Mesenchymal stem cell (in vitro differentiated cells and primary cell): ENCODE results near the gene NCCRP1.

Experiments
- DNase-seq: peaks from one replicate; pipeline ENCODE4 v3.0.0-alpha.2; 2013
- H2AFZ ChIP-seq: one replicate; pipeline ENCODE4 v1.6.1; 2013; ENCODE audit warnings: low read depth, mild to moderate bottlenecking, control low read depth, inconsistent platforms, low read length, moderate library complexity
- H2AK5ac ChIP-seq: 2 replicates; pipeline ENCODE4 v1.6.1; 2013; ENCODE audit warnings: low read length, moderate library complexity, mild to moderate bottlenecking, inconsistent platforms; ENCODE audit not compliant: severe bottlenecking
- H2BK120ac ChIP-seq: one replicate; pipeline ENCODE4 v1.6.1; 2013; ENCODE audit warnings: low read depth, mild to moderate bottlenecking, inconsistent platforms, low read length, moderate library complexity
- H2BK12ac ChIP-seq, 2 experiments: one replicate each; pipeline ENCODE4 v1.6.1; 2013; ENCODE audit warnings: inconsistent platforms in 2 of 2, low read length in 2 of 2, mild to moderate bottlenecking in 2 of 2, moderate library complexity in 2 of 2, control low read depth in 1 of 2
- H2BK15ac ChIP-seq: one replicate; pipeline ENCODE4 v1.6.1; 2013; ENCODE audit warnings: mild to moderate bottlenecking, low read depth, inconsistent platforms; ENCODE audit not compliant: poor library complexity, severe bottlenecking
- H2BK5ac ChIP-seq: 2 replicates; pipeline ENCODE4 v1.6.1; 2013; ENCODE audit warnings: low read depth, mild to moderate bottlenecking, low read length, control low read depth, inconsistent platforms; ENCODE audit not compliant: poor library complexity, severe bottlenecking
- H3K14ac ChIP-seq, 2 experiments: one replicate each; pipeline ENCODE4 v1.6.1; 2013; ENCODE audit warnings: inconsistent platforms in 2 of 2, low read length in 2 of 2, control low read depth in 1 of 2, mild to moderate bottlenecking in 1 of 2, moderate library complexity in 1 of 2
- H3K18ac ChIP-seq, 2 experiments: one replicate each; pipeline ENCODE4 v1.6.1; 2013; ENCODE audit warnings: inconsistent platforms in 2 of 2, low read length in 2 of 2, control low read depth in 1 of 2, low read depth in 1 of 2, mild to moderate bottlenecking in 1 of 2
- H3K23ac ChIP-seq, 2 experiments: one replicate each; pipeline ENCODE4 v1.6.1; 2013; ENCODE audit warnings: inconsistent platforms in 2 of 2, low read length in 2 of 2, mild to moderate bottlenecking in 2 of 2, moderate library complexity in 2 of 2, control low read depth in 1 of 2
- H3K27ac ChIP-seq: 2 replicates; pipeline ENCODE4 v1.5.1; 2013; ENCODE audit warnings: mild to moderate bottlenecking, moderate library complexity, low read length, control low read depth, inconsistent platforms; ENCODE audit not compliant: poor library complexity, severe bottlenecking
- H3K27me3 ChIP-seq, 2 experiments: 2 replicates each; pipeline versions ENCODE4 v1.6.1 to v1.7.0; 2013; ENCODE audit warnings: low read length in 2 of 2, mild to moderate bottlenecking in 2 of 2, moderate library complexity in 2 of 2, control low read depth in 1 of 2, inconsistent platforms in 1 of 2; ENCODE audit not compliant: control insufficient read depth in 1 of 2, insufficient read depth in 1 of 2
- H3K36me3 ChIP-seq, 2 experiments: 2 replicates each; pipeline versions ENCODE4 v1.6.1 to v1.7.0; 2013; ENCODE audit warnings: low read length in 2 of 2, control low read depth in 1 of 2, inconsistent platforms in 1 of 2, low read depth in 1 of 2, mild to moderate bottlenecking in 1 of 2; ENCODE audit not compliant: insufficient read depth in 2 of 2, control insufficient read depth in 1 of 2
- H3K4ac ChIP-seq, 2 experiments: one replicate each; pipeline ENCODE4 v1.6.1; 2013; ENCODE audit warnings: inconsistent platforms in 2 of 2, low read length in 2 of 2, mild to moderate bottlenecking in 2 of 2, moderate library complexity in 2 of 2, control low read depth in 1 of 2, low read depth in 1 of 2
- H3K4me1 ChIP-seq: 2 replicates; pipeline ENCODE4 v1.6.1; 2013; ENCODE audit warnings: low read depth, low read length, control low read depth; ENCODE audit not compliant: control insufficient read depth, insufficient read depth
- H3K4me2 ChIP-seq: 2 replicates; pipeline ENCODE4 v1.6.1; 2013; ENCODE audit warnings: low read length, mild to moderate bottlenecking, inconsistent platforms; ENCODE audit not compliant: poor library complexity, severe bottlenecking
- H3K4me3 ChIP-seq, 2 experiments: 2 replicates each; pipeline versions ENCODE4 v1.5.1 to v1.7.0; 2013; ENCODE audit warnings: low read length in 2 of 2, mild to moderate bottlenecking in 2 of 2, control low read depth in 1 of 2, low read depth in 1 of 2; ENCODE audit not compliant: insufficient read depth in 1 of 2
- H3K79me1 ChIP-seq: replicated peaks from 2 replicates; pipeline ENCODE4 v1.6.1; 2013; ENCODE audit warnings: mild to moderate bottlenecking, control low read depth, low read length, inconsistent platforms; ENCODE audit not compliant: poor library complexity, severe bottlenecking
- H3K9ac ChIP-seq: 2 replicates; pipeline ENCODE4 v1.7.0; 2013; ENCODE audit warnings: mild to moderate bottlenecking, low read length, moderate library complexity
- H3K9me3 ChIP-seq: 2 replicates; pipeline ENCODE4 v1.7.0; 2013; ENCODE audit warnings: mild to moderate bottlenecking, low read length; ENCODE audit not compliant: control insufficient read depth
- H4K8ac ChIP-seq: one replicate; pipeline ENCODE4 v1.6.1; 2013; ENCODE audit warnings: inconsistent platforms, mild to moderate bottlenecking, low read length, moderate library complexity
- H4K91ac ChIP-seq: one replicate; pipeline ENCODE4 v1.6.1; 2013; ENCODE audit warnings: mild to moderate bottlenecking, low read length, inconsistent platforms
- WGBS: methylation state at CpG from one replicate; pipeline ENCODE4 v1.1.7; 2013; ENCODE audit warnings: mixed read lengths; 5-methylcytosine and 5-hydroxymethylcytosine counted together

Gene NCCRP1

GRCh38 chr19:39188960-39189359 is 7.8 kb upstream of the NCCRP1 start:
- Histone ChIP-seq H2BK120ac (no peak overlapping the region), H2BK15ac (no peak overlapping the region), H2BK12ac (no peak overlapping the region), H3K36me3 (no peaks in the 10 kb centered on the region), H3K4me3 (no peak overlapping the region), H3K14ac (no peak overlapping the region), H3K9ac (no peak overlapping the region), H3K4me2 (no peak overlapping the region), H3K4ac (no peak overlapping the region), H3K23ac (no peak overlapping the region), H2AK5ac (no peak overlapping the region), H3K9me3 (no peaks in the 10 kb centered on the region), H4K91ac (no peak overlapping the region), H3K79me1 (no peaks in the 10 kb centered on the region), H3K27ac (no peak overlapping the region), H3K27me3 (peaks cover 4 to 20% of the 10 kb centered on the region in 2 experiments), H3K18ac (no peak overlapping the region), H2AFZ (no peak overlapping the region), H4K8ac (no peak overlapping the region), H3K4me1 (peaks cover 9% of the 10 kb centered on the region), H2BK5ac (no peak overlapping the region)
- no peak for DNase-seq
- 95% methylated on average over 4 of the region's 6 CpGs for WGBS

GRCh38 chr19:39190768-39191167 is 6.0 kb upstream of the NCCRP1 start:
- Histone ChIP-seq H3K14ac (no peak overlapping the region), H3K36me3 (no peaks in the 10 kb centered on the region), H3K23ac (no peak overlapping the region), H2BK5ac (no peak overlapping the region), H3K79me1 (no peaks in the 10 kb centered on the region), H3K4me2 (no peak overlapping the region), H2BK120ac (no peak overlapping the region), H3K4me1 (peaks cover 12% of the 10 kb centered on the region), H2AK5ac (no peak overlapping the region), H2BK15ac (no peak overlapping the region), H3K27me3 (peaks cover 16 to 36% of the 10 kb centered on the region in 2 experiments), H3K27ac (no peak overlapping the region), H2BK12ac (no peak overlapping the region), H3K18ac (no peak overlapping the region), H4K8ac (no peak overlapping the region), H2AFZ (no peak overlapping the region), H3K9ac (no peak overlapping the region), H3K9me3 (no peaks in the 10 kb centered on the region), H3K4ac (no peak overlapping the region), H4K91ac (no peak overlapping the region), H3K4me3 (no peak overlapping the region)
- peak; percentile 9 for DNase-seq
- 60% methylated on average over 9 of the region's 11 CpGs for WGBS

GRCh38 chr19:39192846-39193245 is 3.9 kb upstream of the NCCRP1 start:
- no peak for DNase-seq
- Histone ChIP-seq H3K27ac (no peak overlapping the region), H2AFZ (no peak overlapping the region), H3K18ac (no peak overlapping the region), H4K8ac (no peak overlapping the region), H4K91ac (no peak overlapping the region), H2AK5ac (no peak overlapping the region), H3K36me3 (no peaks in the 10 kb centered on the region), H3K9me3 (no peaks in the 10 kb centered on the region), H3K4ac (no peak overlapping the region), H3K79me1 (no peaks in the 10 kb centered on the region), H2BK120ac (no peak overlapping the region), H3K4me3 (no peak overlapping the region), H3K9ac (no peak overlapping the region), H3K27me3 (peaks cover 36 to 57% of the 10 kb centered on the region in 2 experiments), H3K23ac (no peak overlapping the region), H3K4me2 (no peak overlapping the region), H3K4me1 (peaks cover 19% of the 10 kb centered on the region), H3K14ac (no peak overlapping the region), H2BK12ac (no peak overlapping the region), H2BK15ac (no peak overlapping the region), H2BK5ac (no peak overlapping the region)
- WGBS = 84% methylated on average over 1 of the region's 2 CpGs

- no peak overlapping the region for H2BK15ac ChIP-seq
- no peaks in the 10 kb centered on the region for H3K9me3 ChIP-seq
- no peak overlapping the region for H3K4me3 ChIP-seq
- peak; percentile 7 for DNase-seq
- H3K4ac ChIP-seq = no peak overlapping the region
- H3K4me2 ChIP-seq = peak overlapping the region; percentile 24
- H2BK120ac ChIP-seq = no peak overlapping the region
- peaks cover 21% of the 10 kb centered on the region for H3K4me1 ChIP-seq
- no peak overlapping the region for H2AFZ ChIP-seq
- H3K23ac ChIP-seq = no peak overlapping the region
- no peak overlapping the region for H2AK5ac ChIP-seq
- peaks cover 44 to 58% of the 10 kb centered on the region in 2 experiments for H3K27me3 ChIP-seq
- no peak overlapping the region for H4K8ac ChIP-seq
- no peak overlapping the region for H4K91ac ChIP-seq
- 35% methylated on average over 4 of the region's 8 CpGs for WGBS
- H2BK12ac ChIP-seq = no peak overlapping the region
- no peak overlapping the region for H3K27ac ChIP-seq
- no peak overlapping the region for H3K14ac ChIP-seq
- H3K36me3 ChIP-seq = no peaks in the 10 kb centered on the region
- no peak overlapping the region for H2BK5ac ChIP-seq
- H3K9ac ChIP-seq = no peak overlapping the region
- no peak overlapping the region for H3K18ac ChIP-seq
- no peaks in the 10 kb centered on the region for H3K79me1 ChIP-seq
These were observed 3.0 kb upstream of the NCCRP1 start for GRCh38 chr19:39193803-39194202.
